Kidney glomerular epithelial cell (primary cell): ENCODE data around the gene UCK2.
A peak's percentile ranks its signal among the peaks of the same experiment; 100 is the strongest.

Source experiments
- DNase-seq: peaks from one replicate; lab custom pipeline; 2025; lab: John Stamatoyannopoulos, UW

Gene UCK2

GRCh38 chr1:165855010-165855838 lies 27.8 kb downstream of the UCK2 start:
- no peak for DNase-seq

GRCh38 chr1:165856021-165856420 lies 28.6 kb downstream of the UCK2 start:
- no peak for DNase-seq

GRCh38 chr1:165856606-165857005 lies 29.2 kb downstream of the UCK2 start:
- no peak for DNase-seq

GRCh38 chr1:165857046-165857801 lies 29.8 kb downstream of the UCK2 start:
- DNase-seq, result peak; percentile 40

GRCh38 chr1:165858364-165858823 lies 31.0 kb downstream of the UCK2 start:
- DNase-seq, result no peak

- DNase-seq, result no peak
Measured at GRCh38 chr1:165858967-165859845, 31.8 kb downstream of the UCK2 start.

GRCh38 chr1:165860065-165860464 lies 32.7 kb downstream of the UCK2 start:
- no peak for DNase-seq

- DNase-seq, result no peak
Measured at GRCh38 chr1:165861911-165862310, 34.5 kb downstream of the UCK2 start.

GRCh38 chr1:165862448-165862847 lies 35.0 kb downstream of the UCK2 start:
- DNase-seq, result no peak

- DNase-seq, result no peak
Measured at GRCh38 chr1:165863346-165863745, 35.9 kb downstream of the UCK2 start.

- no peak for DNase-seq
Measured at GRCh38 chr1:165865633-165866340, 38.4 kb downstream of the UCK2 start.

GRCh38 chr1:165869343-165869742 lies 41.9 kb downstream of the UCK2 start:
- no peak for DNase-seq

- peak; percentile 63 for DNase-seq
Measured at GRCh38 chr1:165871311-165872067, 44.1 kb downstream of the UCK2 start.

GRCh38 chr1:165873481-165873880 lies 46.1 kb downstream of the UCK2 start:
- no peak for DNase-seq

- no peak for DNase-seq
Measured at GRCh38 chr1:165874643-165875042, 47.2 kb downstream of the UCK2 start.

- no peak for DNase-seq
Measured at GRCh38 chr1:165875171-165875570, 47.8 kb downstream of the UCK2 start.

GRCh38 chr1:165875604-165876003 lies 48.2 kb downstream of the UCK2 start:
- DNase-seq, result no peak

- no peak for DNase-seq
Measured at GRCh38 chr1:165876121-165876520, 48.7 kb downstream of the UCK2 start.

- no peak for DNase-seq
Measured at GRCh38 chr1:165877411-165877810, 50.0 kb downstream of the UCK2 start.

- no peak for DNase-seq
Measured at GRCh38 chr1:165877940-165878556, 50.6 kb downstream of the UCK2 start.
